Fibroblast of lung (primary cell): Measurements from ENCODE around the gene COL26A1.

Experiments
- CTCF ChIP-seq, 2 donors: IDR thresholded peaks in 1 of 2; conservative IDR thresholded peaks in 1 of 2; 1 replicate in 1 of 2; 2 replicates in 1 of 2; pipeline ENCODE4 v1.5.1; 2011 to 2012; ENCODE audit warnings: low read length in 2 of 2, control low read depth in 1 of 2, inconsistent platforms in 1 of 2, low read depth in 1 of 2, mild to moderate bottlenecking in 1 of 2
- EZH2 ChIP-seq: IDR thresholded peaks from 2 replicates; pipeline ENCODE4 v1.5.1; 2012; ENCODE audit warnings: low read length, control low read depth, mild to moderate bottlenecking; ENCODE audit errors: missing control alignments

GRCh38 chr7:101589976-101590662 is 227.4 kb downstream of the COL26A1 start:
- TF ChIP-seq CTCF (conservative IDR thresholded peaks at IDR 0.05 in 1 of 2, IDR thresholded peaks at IDR 0.05 in 1 of 2; ENCODE audit: low read depth in 1 of 2, low read length in 2 of 2) (no peak), EZH2 (no peak)
